ENCODE results near the gene PRSS48. TPM values are rescaled to one million over a fixed set of nuclear protein-coding genes. Genes with fewer than 3 reads are reported as not detected.
A peak's percentile ranks its signal among the peaks of the same experiment; 100 is the strongest.
"Not testable (repeated sequence)": the region's sequence is repeated elsewhere in the genome, so short reads cannot be mapped to it uniquely, and the experiment has no call there.

The PRSS48 gene, protein sequence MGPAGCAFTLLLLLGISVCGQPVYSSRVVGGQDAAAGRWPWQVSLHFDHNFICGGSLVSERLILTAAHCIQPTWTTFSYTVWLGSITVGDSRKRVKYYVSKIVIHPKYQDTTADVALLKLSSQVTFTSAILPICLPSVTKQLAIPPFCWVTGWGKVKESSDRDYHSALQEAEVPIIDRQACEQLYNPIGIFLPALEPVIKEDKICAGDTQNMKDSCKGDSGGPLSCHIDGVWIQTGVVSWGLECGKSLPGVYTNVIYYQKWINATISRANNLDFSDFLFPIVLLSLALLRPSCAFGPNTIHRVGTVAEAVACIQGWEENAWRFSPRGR
- total RNA-seq (not detected), polyA plus RNA-seq (ENCODE audit: insufficient read length in 2 of 2) (under 1 TPM in 1 of 2 donors, not detected in 1; 0.21 TPM)
- long read RNA-seq, donor 1, result 0 reads
- long read RNA-seq, donor 2, result 0 reads
- long read RNA-seq, donor 3, result 0 reads
- long read RNA-seq, donor 4, result 0 reads

DNA sequence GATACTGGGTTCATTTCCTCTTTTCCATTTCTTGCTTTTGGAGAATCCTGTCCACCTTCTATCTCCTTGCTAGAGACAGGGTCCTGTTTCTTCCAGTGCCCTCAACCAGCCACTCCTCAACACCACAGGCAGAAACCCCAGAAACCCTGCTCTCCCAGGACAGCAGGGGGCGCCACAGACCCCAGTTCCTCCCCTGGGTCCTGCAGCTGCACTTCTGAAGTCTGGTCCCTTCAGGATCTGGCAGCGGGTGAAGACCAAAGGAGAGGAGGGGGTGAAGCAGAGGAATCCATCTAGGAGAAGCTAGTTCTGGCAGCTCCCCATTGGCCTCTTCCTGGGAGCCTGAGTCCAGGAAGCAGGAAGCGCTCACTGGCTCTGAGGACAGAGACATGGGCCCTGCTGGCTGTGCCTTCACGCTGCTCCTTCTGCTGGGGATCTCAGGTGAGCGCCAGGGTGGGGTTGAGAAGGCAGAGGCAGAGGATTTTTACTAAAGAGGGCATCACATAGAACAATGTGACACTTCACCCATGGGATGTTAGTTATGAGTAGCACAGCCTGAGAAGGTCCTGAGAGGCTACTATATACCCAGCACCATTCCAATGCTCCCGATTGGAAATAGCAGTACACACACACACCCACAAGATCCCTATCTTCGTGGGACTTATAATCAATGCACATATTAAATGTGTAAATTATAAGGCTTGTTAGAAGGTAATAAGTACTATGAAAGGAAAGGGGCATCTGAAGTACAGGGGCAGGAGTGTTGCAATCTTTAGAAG, at the start of gene PRSS48:
PRSS48 (plus strand) TSS at position 375 of the 776 bp plus-strand sequence; CDS start at position 387, 12 bp downstream.
- H3K9me3 ChIP-seq (ENCODE audit: control insufficient read depth, insufficient read depth, low read length), result no peaks in the 10 kb centered on the region
- H3K36me3 ChIP-seq (ENCODE audit: control insufficient read depth, insufficient read depth, low read length), result peaks cover 4% of the 10 kb centered on the region
- DNase-seq (ENCODE audit: low read depth in 4 of 6, low spot score in 6 of 6), result peak in 2 of 6 donors; percentile 37 to 69
- H3K27ac ChIP-seq (ENCODE audit: low read depth, low read length), result no peak within 1 kb of the TSS
- no peak within 1 kb of the TSS for H3K4me3 ChIP-seq (ENCODE audit: low read depth, low read length)
- no peaks in the 10 kb centered on the region for H3K27me3 ChIP-seq (ENCODE audit: control insufficient read depth, insufficient read depth, low read length)
- peaks cover 10% of the 10 kb centered on the region for H3K4me1 ChIP-seq (ENCODE audit: control insufficient read depth, insufficient read depth, low read length)
- WGBS (ENCODE audit: insufficient coverage), result 53% methylated on average over 3 of the region's 7 CpGs

GRCh38 chr4:151227172-151227571, 49.8 kb upstream of the PRSS48 start:
- Histone ChIP-seq H3K4me1 (ENCODE audit: control insufficient read depth, insufficient read depth, low read length) (peaks cover 3% of the 10 kb centered on the region), H3K9me3 (ENCODE audit: control insufficient read depth, insufficient read depth, low read length) (no peaks in the 10 kb centered on the region), H3K4me3 (ENCODE audit: low read depth, low read length) (no peak overlapping the region), H3K36me3 (ENCODE audit: control insufficient read depth, insufficient read depth, low read length) (no peaks in the 10 kb centered on the region), H3K27ac (ENCODE audit: low read depth, low read length) (peak overlapping the region; percentile 88), H3K27me3 (ENCODE audit: control insufficient read depth, insufficient read depth, low read length) (no peaks in the 10 kb centered on the region)
- WGBS (ENCODE audit: insufficient coverage), result no CpG with 5 or more reads among the region's 1 CpG
- DNase-seq (ENCODE audit: low read depth in 4 of 6, low spot score in 6 of 6), result no peak

DNA sequence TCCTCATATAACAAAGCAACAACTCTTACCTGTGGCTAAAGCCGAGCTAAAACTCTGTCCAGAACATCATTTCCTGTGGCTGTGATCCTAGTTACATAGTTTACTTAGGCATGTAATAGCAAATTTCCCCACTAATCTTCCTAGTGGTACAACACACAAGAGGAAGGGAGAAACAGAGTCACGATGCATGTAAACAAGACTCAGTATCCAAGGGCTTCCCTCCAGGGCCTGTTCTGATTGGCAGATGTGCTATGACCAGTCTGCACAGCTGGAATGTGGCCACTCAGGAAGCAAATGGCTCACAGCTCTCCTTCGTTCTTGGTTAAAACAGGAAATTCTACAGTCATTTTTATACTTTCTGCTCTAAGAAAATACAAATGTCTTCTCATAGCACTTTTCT, 49.2 kb upstream of the PRSS48 start:
- DNase-seq (ENCODE audit: low read depth in 4 of 6, low spot score in 6 of 6), result peak in 1 of 6 donors; percentile 44
- no peaks in the 10 kb centered on the region for H3K9me3 ChIP-seq (ENCODE audit: control insufficient read depth, insufficient read depth, low read length)
- H3K4me1 ChIP-seq (ENCODE audit: control insufficient read depth, insufficient read depth, low read length), result peaks cover 3% of the 10 kb centered on the region
- peak overlapping the region; percentile 88 for H3K27ac ChIP-seq (ENCODE audit: low read depth, low read length)
- no peak overlapping the region for H3K4me3 ChIP-seq (ENCODE audit: low read depth, low read length)
- 60% methylated on average over 1 of the region's 3 CpGs for WGBS (ENCODE audit: insufficient coverage)
- H3K36me3 ChIP-seq (ENCODE audit: control insufficient read depth, insufficient read depth, low read length), result no peaks in the 10 kb centered on the region
- no peaks in the 10 kb centered on the region for H3K27me3 ChIP-seq (ENCODE audit: control insufficient read depth, insufficient read depth, low read length)

- Histone ChIP-seq H3K36me3 (ENCODE audit: control insufficient read depth, insufficient read depth, low read length) (no peaks in the 10 kb centered on the region), H3K9me3 (ENCODE audit: control insufficient read depth, insufficient read depth, low read length) (no peaks in the 10 kb centered on the region), H3K27ac (ENCODE audit: low read depth, low read length) (peak overlapping the region; percentile 88), H3K4me1 (ENCODE audit: control insufficient read depth, insufficient read depth, low read length) (peaks cover 3% of the 10 kb centered on the region), H3K4me3 (ENCODE audit: low read depth, low read length) (no peak overlapping the region), H3K27me3 (ENCODE audit: control insufficient read depth, insufficient read depth, low read length) (no peaks in the 10 kb centered on the region)
- peak in 1 of 6 donors; percentile 56 for DNase-seq (ENCODE audit: low read depth in 4 of 6, low spot score in 6 of 6)
- WGBS (ENCODE audit: insufficient coverage), result 100% methylated on average over 3 of the region's 6 CpGs
These were observed 48.5 kb upstream of the PRSS48 start for GRCh38 chr4:151228189-151229119.

GRCh38 chr4:151231915-151232595, 44.9 kb upstream of the PRSS48 start:
- DNase-seq (ENCODE audit: low read depth in 4 of 6, low spot score in 6 of 6), result no peak
- no peak overlapping the region for H3K4me3 ChIP-seq (ENCODE audit: low read depth, low read length)
- no peaks in the 10 kb centered on the region for H3K9me3 ChIP-seq (ENCODE audit: control insufficient read depth, insufficient read depth, low read length)
- H3K4me1 ChIP-seq (ENCODE audit: control insufficient read depth, insufficient read depth, low read length), result peaks cover 3% of the 10 kb centered on the region
- H3K36me3 ChIP-seq (ENCODE audit: control insufficient read depth, insufficient read depth, low read length), result peaks cover 4% of the 10 kb centered on the region
- H3K27ac ChIP-seq (ENCODE audit: low read depth, low read length), result no peak overlapping the region
- WGBS (ENCODE audit: insufficient coverage), result 100% methylated on average over 3 of the region's 7 CpGs
- no peaks in the 10 kb centered on the region for H3K27me3 ChIP-seq (ENCODE audit: control insufficient read depth, insufficient read depth, low read length)

- H3K27me3 ChIP-seq (ENCODE audit: control insufficient read depth, insufficient read depth, low read length), result no peaks in the 10 kb centered on the region
- peaks cover 3% of the 10 kb centered on the region for H3K4me1 ChIP-seq (ENCODE audit: control insufficient read depth, insufficient read depth, low read length)
- no peak overlapping the region for H3K27ac ChIP-seq (ENCODE audit: low read depth, low read length)
- no peak for DNase-seq (ENCODE audit: low read depth in 4 of 6, low spot score in 6 of 6)
- WGBS (ENCODE audit: insufficient coverage), result no CpG with 5 or more reads among the region's 5 CpGs
- H3K4me3 ChIP-seq (ENCODE audit: low read depth, low read length), result no peak overlapping the region
- peaks cover 4% of the 10 kb centered on the region for H3K36me3 ChIP-seq (ENCODE audit: control insufficient read depth, insufficient read depth, low read length)
- no peaks in the 10 kb centered on the region for H3K9me3 ChIP-seq (ENCODE audit: control insufficient read depth, insufficient read depth, low read length)
These were observed 43.4 kb upstream of the PRSS48 start for GRCh38 chr4:151233600-151233999.

DNA sequence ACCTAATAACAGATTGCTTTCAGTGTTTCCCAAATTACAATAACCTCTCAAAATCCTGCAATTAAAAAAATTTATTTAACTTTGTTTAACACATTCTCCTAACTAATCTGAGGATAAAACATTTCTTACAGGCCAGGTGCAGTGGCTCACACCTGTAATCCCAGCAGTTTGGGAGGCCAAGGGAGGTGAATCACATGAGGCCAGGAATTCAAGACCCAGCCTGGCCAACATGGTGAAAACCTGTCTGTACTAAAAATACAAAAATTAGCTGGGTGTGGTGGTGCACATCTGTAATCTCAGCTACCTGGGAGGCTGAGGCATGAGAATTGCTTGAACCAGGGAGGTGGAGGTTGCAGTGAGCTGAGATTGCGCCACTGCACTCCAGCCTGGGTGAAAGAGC, 41.6 kb upstream of the PRSS48 start:
- WGBS (ENCODE audit: insufficient coverage), result no CpG with 5 or more reads among the region's 1 CpG
- not testable (repeated sequence) for DNase-seq (ENCODE audit: low read depth in 4 of 6, low spot score in 6 of 6); H3K27me3 ChIP-seq (ENCODE audit: control insufficient read depth, insufficient read depth, low read length); H3K36me3 ChIP-seq (ENCODE audit: control insufficient read depth, insufficient read depth, low read length); H3K27ac ChIP-seq (ENCODE audit: low read depth, low read length); H3K4me3 ChIP-seq (ENCODE audit: low read depth, low read length); H3K9me3 ChIP-seq (ENCODE audit: control insufficient read depth, insufficient read depth, low read length); H3K4me1 ChIP-seq (ENCODE audit: control insufficient read depth, insufficient read depth, low read length)

- Histone ChIP-seq H3K4me3 (ENCODE audit: low read depth, low read length) (no peak overlapping the region), H3K4me1 (ENCODE audit: control insufficient read depth, insufficient read depth, low read length) (no peaks in the 10 kb centered on the region), H3K36me3 (ENCODE audit: control insufficient read depth, insufficient read depth, low read length) (peaks cover 4% of the 10 kb centered on the region), H3K27me3 (ENCODE audit: control insufficient read depth, insufficient read depth, low read length) (no peaks in the 10 kb centered on the region), H3K9me3 (ENCODE audit: control insufficient read depth, insufficient read depth, low read length) (no peaks in the 10 kb centered on the region), H3K27ac (ENCODE audit: low read depth, low read length) (no peak overlapping the region)
- no peak for DNase-seq (ENCODE audit: low read depth in 4 of 6, low spot score in 6 of 6)
- WGBS (ENCODE audit: insufficient coverage), result 97% methylated on average over 27 of the region's 27 CpGs
These were observed 40.9 kb upstream of the PRSS48 start for GRCh38 chr4:151236036-151236435.
